Liver (tissue), 9 donors: ENCODE data around the gene RGS2. TPM values are rescaled to one million over a fixed set of nuclear protein-coding genes. Genes with fewer than 3 reads are reported as not detected.

Experiments
- DNase-seq: peaks from one replicate; pipeline ENCODE4 v3.0.0-alpha.2; 2017; ENCODE audit warnings: low spot score
- H3K27ac ChIP-seq, 2 donors: one replicate each; pipeline ENCODE4 v1.7.0; 2013; ENCODE audit warnings: inconsistent platforms in 2 of 2, low read length in 2 of 2, control low read depth in 1 of 2, low read depth in 1 of 2, mild to moderate bottlenecking in 1 of 2
- H3K27me3 ChIP-seq, 4 donors: one replicate each; pipeline versions ENCODE4 v1.6.1 to v1.7.0; 2013; ENCODE audit warnings: low read length in 3 of 4, inconsistent platforms in 1 of 4, mild to moderate bottlenecking in 1 of 4, moderate library complexity in 1 of 4; ENCODE audit not compliant: control insufficient read depth in 4 of 4, insufficient read depth in 4 of 4
- H3K36me3 ChIP-seq, 4 donors: one replicate each; pipeline versions ENCODE4 v1.6.1 to v1.7.0; 2013; ENCODE audit warnings: low read length in 3 of 4, mild to moderate bottlenecking in 3 of 4, low read depth in 1 of 4, moderate library complexity in 1 of 4; ENCODE audit not compliant: control insufficient read depth in 4 of 4, insufficient read depth in 3 of 4
- H3K4me1 ChIP-seq, 4 donors: one replicate each; pipeline versions ENCODE4 v1.6.1 to v1.7.0; 2013; ENCODE audit warnings: low read length in 3 of 4, mild to moderate bottlenecking in 3 of 4, moderate library complexity in 1 of 4; ENCODE audit not compliant: control insufficient read depth in 4 of 4, insufficient read depth in 4 of 4
- H3K4me3 ChIP-seq, 3 donors: one replicate each; pipeline versions ENCODE4 v1.6.1 to v1.7.0; 2013; ENCODE audit warnings: low read length in 3 of 3, control low read depth in 1 of 3, low read depth in 1 of 3, mild to moderate bottlenecking in 1 of 3
- H3K9ac ChIP-seq, 2 donors: one replicate each; pipeline ENCODE4 v1.7.0; 2013; ENCODE audit warnings: low read length in 2 of 2, mild to moderate bottlenecking in 2 of 2, moderate library complexity in 2 of 2, control low read depth in 1 of 2, low read depth in 1 of 2
- H3K9me3 ChIP-seq, 4 donors: one replicate each; pipeline versions ENCODE4 v1.6.1 to v1.7.0; 2013; ENCODE audit warnings: low read length in 3 of 4; ENCODE audit not compliant: control insufficient read depth in 4 of 4
- EGR1 ChIP-seq, 2 donors: IDR thresholded peaks; 2 replicates each; pipeline ENCODE4 v1.6.1; 2016 to 2018; ENCODE audit warnings: antibody characterized with exemption in 2 of 2, low read depth in 2 of 2
- FOXA2 ChIP-seq: IDR thresholded peaks from 2 replicates; pipeline ENCODE4 v1.6.1; 2016; ENCODE audit warnings: antibody characterized with exemption
- GABPA ChIP-seq, 2 donors: IDR thresholded peaks in 1 of 2; conservative IDR thresholded peaks in 1 of 2; 2 replicates each; pipeline ENCODE4 v1.6.1; 2016; ENCODE audit warnings: antibody characterized with exemption in 2 of 2, mild to moderate bottlenecking in 1 of 2, moderate library complexity in 1 of 2
- HNF4A ChIP-seq, 2 donors: conservative IDR thresholded peaks; 2 replicates each; pipeline ENCODE4 v1.6.1; 2016; ENCODE audit warnings: antibody characterized with exemption in 2 of 2, mild to moderate bottlenecking in 2 of 2
- HNF4G ChIP-seq: IDR thresholded peaks from 2 replicates; pipeline ENCODE4 v1.6.1; 2016; ENCODE audit warnings: antibody characterized with exemption
- JUND ChIP-seq, 2 donors: IDR thresholded peaks; 2 replicates each; pipeline ENCODE4 v1.6.1; 2016; ENCODE audit warnings: antibody characterized with exemption in 2 of 2
- RAD21 ChIP-seq, 2 donors: IDR thresholded peaks; 2 replicates each; pipeline ENCODE4 v1.6.1; 2016; ENCODE audit warnings: antibody characterized with exemption in 2 of 2, mild to moderate bottlenecking in 2 of 2
- RXRA ChIP-seq, 2 donors: IDR thresholded peaks; 2 replicates each; pipeline ENCODE4 v1.6.1; 2017 to 2018; ENCODE audit warnings: antibody characterized with exemption in 2 of 2, mild to moderate bottlenecking in 1 of 2
- SP1 ChIP-seq: IDR thresholded peaks from 2 replicates; pipeline ENCODE4 v1.6.1; 2018; ENCODE audit warnings: antibody characterized with exemption, mild to moderate bottlenecking
- TAF1 ChIP-seq: conservative IDR thresholded peaks from 2 replicates; pipeline ENCODE4 v1.6.1; 2016; ENCODE audit warnings: antibody characterized with exemption, mild to moderate bottlenecking
- YY1 ChIP-seq: IDR thresholded peaks from 2 replicates; pipeline ENCODE4 v1.6.1; 2016; ENCODE audit warnings: antibody characterized with exemption, mild to moderate bottlenecking
- WGBS: extraction: QIAGEN DNeasy Blood & Tissue Kit; methylation state at CpG from one replicate; pipeline ENCODE4 v1.1.7; 2013; 5-methylcytosine and 5-hydroxymethylcytosine counted together
- polyA plus RNA-seq, 2 donors: library from polyadenylated mRNA; stranded (reverse) in 1 of 2; unstranded in 1 of 2; fragments of 200-250 nt in 1 of 2; fragments of >200 nt in 1 of 2; fragmentation: Nextera tagmentation in 1 of 2; extraction: Ambion mirVana in 1 of 2; gene quantifications; one replicate each; pipeline versions ENCODE4 v1.2.1 to v1.2.3, GENCODE V29; 2013 to 2015
- total RNA-seq, 2 donors: library from RNA; depleted of rRNA; stranded (reverse); fragments of >200 nt; gene quantifications; one replicate each; pipeline ENCODE4 v1.2.3, GENCODE V29; 2014
- TF ChIP-seq, protein P1 (sequence below): fragments of 150-350 bp; IDR thresholded peaks from 2 replicates; pipeline ENCODE4 v1.5.1; 2017; ENCODE audit warnings: improper control_type of control experiment, low read depth, low read length; ENCODE audit not compliant: missing input control
- TF ChIP-seq, protein P2 (sequence below): IDR thresholded peaks from 2 replicates; pipeline ENCODE4 v1.6.1; 2016; ENCODE audit warnings: antibody characterized with exemption, mild to moderate bottlenecking
- TF ChIP-seq, protein P3 (sequence below): IDR thresholded peaks from 2 replicates; pipeline ENCODE4 v1.6.1; 2016; ENCODE audit warnings: antibody characterized with exemption
- donor health status: healthy.
- donor health status: healthy.
- donor health status: healthy.
- donor health status: healthy.
- donor health status: healthy.

Gene RGS2
- total and polyA plus RNA-seq, 4 donors: 2.6 to 10.0 (median 4.4) TPM

DNA sequence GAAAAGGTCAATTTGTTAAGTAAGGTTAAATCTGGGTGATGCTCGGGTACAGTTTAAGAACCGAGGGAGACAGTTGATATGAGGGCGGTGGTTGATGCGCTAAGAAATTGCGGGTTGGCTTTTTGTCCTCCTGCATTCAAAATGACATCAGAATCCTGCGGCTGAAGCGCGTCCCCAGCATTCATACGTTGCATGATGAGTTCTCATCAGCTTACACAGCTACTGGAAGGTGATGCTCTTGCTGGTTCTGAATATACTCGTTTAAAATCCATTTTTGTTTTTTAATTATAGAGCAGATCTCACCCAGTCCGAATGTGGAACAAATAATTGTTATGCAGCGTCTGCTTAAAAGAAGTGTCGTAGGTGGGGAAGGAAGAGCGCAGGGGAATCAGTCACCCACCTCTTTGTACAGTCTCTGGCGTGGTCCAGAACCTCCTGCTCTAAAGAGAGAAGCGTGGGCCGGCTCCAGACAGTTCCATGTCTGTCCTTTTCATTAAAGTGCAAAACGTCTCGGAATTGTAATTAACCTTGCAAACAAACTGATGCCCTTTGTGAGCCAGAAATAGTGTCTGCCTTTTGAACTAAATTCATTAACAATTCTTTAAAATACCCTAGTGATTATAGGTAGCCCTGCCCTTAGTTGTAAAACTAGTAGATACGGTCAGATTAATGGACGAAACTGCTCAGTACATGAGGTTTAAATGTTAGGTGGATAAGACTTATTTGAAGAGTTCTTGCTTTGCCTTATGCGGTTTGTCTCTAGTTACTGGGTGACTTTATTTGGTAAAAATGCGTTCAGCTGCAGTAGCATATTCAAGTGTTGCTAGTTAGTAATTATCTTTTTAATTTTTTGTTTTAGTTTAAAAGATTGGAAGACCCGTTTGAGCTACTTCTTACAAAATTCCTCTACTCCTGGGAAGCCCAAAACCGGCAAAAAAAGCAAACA, 741 bp downstream of the RGS2 start:
- Histone ChIP-seq H3K27me3 (no peaks in the 10 kb centered on the region), H3K4me3 (peak overlapping the region; percentile 71 to 80 (median 75)), H3K4me1 (peaks cover 0 to 11% (median 6%) of the 10 kb centered on the region in 4 donors), H3K9me3 (no peaks in the 10 kb centered on the region), H3K27ac (peak overlapping the region; percentile 66 to 89), H3K9ac (peak overlapping the region; percentile 27 to 33), H3K36me3 (no peaks in the 10 kb centered on the region)
- TF ChIP-seq EGR1 (IDR thresholded peaks at IDR 0.05; ENCODE audit: low read depth in 2 of 2) (no peak), HNF4A (conservative IDR thresholded peaks at IDR 0.05) (no peak), HNF4G (no peak), FOXA2 (no peak), RAD21 (IDR thresholded peaks at IDR 0.05) (no peak), SP1 (no peak), JUND (IDR thresholded peaks at IDR 0.05) (no peak), YY1 (no peak)
- TF ChIP-seq, protein P1, sequence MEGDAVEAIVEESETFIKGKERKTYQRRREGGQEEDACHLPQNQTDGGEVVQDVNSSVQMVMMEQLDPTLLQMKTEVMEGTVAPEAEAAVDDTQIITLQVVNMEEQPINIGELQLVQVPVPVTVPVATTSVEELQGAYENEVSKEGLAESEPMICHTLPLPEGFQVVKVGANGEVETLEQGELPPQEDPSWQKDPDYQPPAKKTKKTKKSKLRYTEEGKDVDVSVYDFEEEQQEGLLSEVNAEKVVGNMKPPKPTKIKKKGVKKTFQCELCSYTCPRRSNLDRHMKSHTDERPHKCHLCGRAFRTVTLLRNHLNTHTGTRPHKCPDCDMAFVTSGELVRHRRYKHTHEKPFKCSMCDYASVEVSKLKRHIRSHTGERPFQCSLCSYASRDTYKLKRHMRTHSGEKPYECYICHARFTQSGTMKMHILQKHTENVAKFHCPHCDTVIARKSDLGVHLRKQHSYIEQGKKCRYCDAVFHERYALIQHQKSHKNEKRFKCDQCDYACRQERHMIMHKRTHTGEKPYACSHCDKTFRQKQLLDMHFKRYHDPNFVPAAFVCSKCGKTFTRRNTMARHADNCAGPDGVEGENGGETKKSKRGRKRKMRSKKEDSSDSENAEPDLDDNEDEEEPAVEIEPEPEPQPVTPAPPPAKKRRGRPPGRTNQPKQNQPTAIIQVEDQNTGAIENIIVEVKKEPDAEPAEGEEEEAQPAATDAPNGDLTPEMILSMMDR: no peak
- TF ChIP-seq, protein P2, sequence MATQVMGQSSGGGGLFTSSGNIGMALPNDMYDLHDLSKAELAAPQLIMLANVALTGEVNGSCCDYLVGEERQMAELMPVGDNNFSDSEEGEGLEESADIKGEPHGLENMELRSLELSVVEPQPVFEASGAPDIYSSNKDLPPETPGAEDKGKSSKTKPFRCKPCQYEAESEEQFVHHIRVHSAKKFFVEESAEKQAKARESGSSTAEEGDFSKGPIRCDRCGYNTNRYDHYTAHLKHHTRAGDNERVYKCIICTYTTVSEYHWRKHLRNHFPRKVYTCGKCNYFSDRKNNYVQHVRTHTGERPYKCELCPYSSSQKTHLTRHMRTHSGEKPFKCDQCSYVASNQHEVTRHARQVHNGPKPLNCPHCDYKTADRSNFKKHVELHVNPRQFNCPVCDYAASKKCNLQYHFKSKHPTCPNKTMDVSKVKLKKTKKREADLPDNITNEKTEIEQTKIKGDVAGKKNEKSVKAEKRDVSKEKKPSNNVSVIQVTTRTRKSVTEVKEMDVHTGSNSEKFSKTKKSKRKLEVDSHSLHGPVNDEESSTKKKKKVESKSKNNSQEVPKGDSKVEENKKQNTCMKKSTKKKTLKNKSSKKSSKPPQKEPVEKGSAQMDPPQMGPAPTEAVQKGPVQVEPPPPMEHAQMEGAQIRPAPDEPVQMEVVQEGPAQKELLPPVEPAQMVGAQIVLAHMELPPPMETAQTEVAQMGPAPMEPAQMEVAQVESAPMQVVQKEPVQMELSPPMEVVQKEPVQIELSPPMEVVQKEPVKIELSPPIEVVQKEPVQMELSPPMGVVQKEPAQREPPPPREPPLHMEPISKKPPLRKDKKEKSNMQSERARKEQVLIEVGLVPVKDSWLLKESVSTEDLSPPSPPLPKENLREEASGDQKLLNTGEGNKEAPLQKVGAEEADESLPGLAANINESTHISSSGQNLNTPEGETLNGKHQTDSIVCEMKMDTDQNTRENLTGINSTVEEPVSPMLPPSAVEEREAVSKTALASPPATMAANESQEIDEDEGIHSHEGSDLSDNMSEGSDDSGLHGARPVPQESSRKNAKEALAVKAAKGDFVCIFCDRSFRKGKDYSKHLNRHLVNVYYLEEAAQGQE: no peak
- TF ChIP-seq, protein P3, sequence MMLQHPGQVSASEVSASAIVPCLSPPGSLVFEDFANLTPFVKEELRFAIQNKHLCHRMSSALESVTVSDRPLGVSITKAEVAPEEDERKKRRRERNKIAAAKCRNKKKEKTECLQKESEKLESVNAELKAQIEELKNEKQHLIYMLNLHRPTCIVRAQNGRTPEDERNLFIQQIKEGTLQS: no peak
- DNase-seq: no peak
- 37% methylated on average over 25 of the region's 25 CpGs for WGBS

DNA sequence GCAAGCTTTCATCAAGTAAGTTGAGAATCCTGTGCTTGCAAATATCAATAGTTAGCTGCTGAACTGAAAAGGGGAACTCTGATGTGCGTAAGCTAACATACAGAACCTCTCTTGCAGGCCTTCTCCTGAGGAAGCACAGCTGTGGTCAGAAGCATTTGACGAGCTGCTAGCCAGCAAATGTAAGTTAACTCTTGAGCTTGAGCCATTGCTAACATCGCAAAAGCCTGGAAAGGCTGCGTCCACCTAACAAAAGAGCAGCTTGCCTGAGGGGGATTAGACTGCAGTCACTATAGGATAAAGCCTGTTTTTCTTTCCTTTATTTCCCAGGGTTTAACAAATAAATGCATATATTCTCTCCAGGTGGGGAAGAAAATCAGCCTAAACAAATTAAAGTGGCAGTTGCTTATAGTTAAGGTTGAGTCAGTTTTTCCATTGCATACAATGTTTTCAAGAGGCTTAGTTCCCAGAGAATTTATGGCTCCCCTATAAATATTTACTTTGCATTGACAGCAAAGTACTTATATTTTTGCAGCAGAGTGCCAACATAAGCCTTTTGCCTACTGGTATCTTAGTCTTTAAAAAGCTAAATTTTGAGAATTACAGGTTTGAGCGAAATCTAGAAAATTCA, 1.5 kb downstream of the RGS2 start:
- Histone ChIP-seq H3K4me3 (peak overlapping the region in 2 of 3 donors; percentile 28 to 71), H3K4me1 (peaks cover 0 to 11% (median 6%) of the 10 kb centered on the region in 4 donors), H3K36me3 (no peaks in the 10 kb centered on the region), H3K27ac (peak overlapping the region; percentile 66 to 89), H3K9me3 (no peaks in the 10 kb centered on the region), H3K9ac (peak overlapping the region in 1 of 2 donors; percentile 3), H3K27me3 (no peaks in the 10 kb centered on the region)
- TF ChIP-seq RXRA (IDR thresholded peaks at IDR 0.05) (no peak), RAD21 (IDR thresholded peaks at IDR 0.05) (peak in 1 of 2 donors; percentile 2), YY1 (no peak), TAF1 (no peak), GABPA (IDR thresholded peaks at IDR 0.05 in 1 of 2, conservative IDR thresholded peaks at IDR 0.05 in 1 of 2) (no peak), HNF4A (conservative IDR thresholded peaks at IDR 0.05) (no peak)
- no peak for DNase-seq
- 78% methylated on average over 5 of the region's 5 CpGs for WGBS
